GM12878 (cell line): ENCODE measurements around the gene ARHGEF7.

Experiments
- CBX5 ChIP-seq: sonication (generic); IDR thresholded peaks from 2 replicates; pipeline ENCODE4 v1.6.1; 2016; ENCODE audit warnings: low read depth, moderate library complexity, mild to moderate bottlenecking, inconsistent platforms
- EP300 ChIP-seq, 2 experiments: fragments of 150-350 bp in 1 of 2; IDR thresholded peaks; 2 replicates each; pipeline ENCODE4 v1.6.1; 2011 to 2012; ENCODE audit warnings: low read depth in 2 of 2, low read length in 2 of 2, borderline replicate concordance in 1 of 2, improper control_type of control experiment in 1 of 2, inconsistent platforms in 1 of 2; ENCODE audit not compliant: control insufficient read depth in 1 of 2
- MXI1 ChIP-seq: fragments of 150-350 bp; IDR thresholded peaks from 2 replicates; pipeline ENCODE4 v1.6.1; 2011; ENCODE audit warnings: low read depth, mild to moderate bottlenecking, inconsistent platforms, low read length, improper control_type of control experiment
- POLR2A ChIP-seq: IDR thresholded peaks from 2 replicates; pipeline ENCODE4 v1.6.1; 2011; ENCODE audit warnings: low read depth, mild to moderate bottlenecking, low read length
- POLR2AphosphoS5 ChIP-seq: IDR thresholded peaks from 2 replicates; pipeline ENCODE4 v1.6.1; 2011; ENCODE audit warnings: mild to moderate bottlenecking, low read length, inconsistent platforms
- RAD21 ChIP-seq: IDR thresholded peaks from 2 replicates; pipeline ENCODE4 v1.6.1; 2011; ENCODE audit warnings: mild to moderate bottlenecking, low read depth, low read length, moderate library complexity; ENCODE audit not compliant: insufficient read depth
- SREBF2 ChIP-seq: IDR thresholded peaks from 2 replicates; pipeline ENCODE4 v1.6.1; 2012; ENCODE audit warnings: mild to moderate bottlenecking, low read length
- TF ChIP-seq, protein P1 (sequence below), 3 experiments: IDR thresholded peaks in 2 of 3; conservative IDR thresholded peaks in 1 of 3; 2 replicates each; pipeline ENCODE4 v1.5.1; 2011; ENCODE audit warnings: low read depth in 3 of 3, low read length in 3 of 3, mild to moderate bottlenecking in 3 of 3, control low read depth in 2 of 3, moderate library complexity in 2 of 3, inconsistent platforms in 1 of 3, mixed read lengths in 1 of 3; ENCODE audit not compliant: control insufficient read depth in 2 of 3, insufficient read depth in 1 of 3; ENCODE audit errors: extremely low read depth in 1 of 3
- TF ChIP-seq, protein P2 (sequence below): IDR thresholded peaks from 2 replicates; pipeline ENCODE4 v1.6.1; 2012; ENCODE audit warnings: mild to moderate bottlenecking, low read depth, low read length
- TF ChIP-seq, protein P3 (sequence below): IDR thresholded peaks from 2 replicates; pipeline ENCODE4 v1.6.1; 2012; ENCODE audit warnings: low read depth, low read length, improper control_type of control experiment

DNA sequence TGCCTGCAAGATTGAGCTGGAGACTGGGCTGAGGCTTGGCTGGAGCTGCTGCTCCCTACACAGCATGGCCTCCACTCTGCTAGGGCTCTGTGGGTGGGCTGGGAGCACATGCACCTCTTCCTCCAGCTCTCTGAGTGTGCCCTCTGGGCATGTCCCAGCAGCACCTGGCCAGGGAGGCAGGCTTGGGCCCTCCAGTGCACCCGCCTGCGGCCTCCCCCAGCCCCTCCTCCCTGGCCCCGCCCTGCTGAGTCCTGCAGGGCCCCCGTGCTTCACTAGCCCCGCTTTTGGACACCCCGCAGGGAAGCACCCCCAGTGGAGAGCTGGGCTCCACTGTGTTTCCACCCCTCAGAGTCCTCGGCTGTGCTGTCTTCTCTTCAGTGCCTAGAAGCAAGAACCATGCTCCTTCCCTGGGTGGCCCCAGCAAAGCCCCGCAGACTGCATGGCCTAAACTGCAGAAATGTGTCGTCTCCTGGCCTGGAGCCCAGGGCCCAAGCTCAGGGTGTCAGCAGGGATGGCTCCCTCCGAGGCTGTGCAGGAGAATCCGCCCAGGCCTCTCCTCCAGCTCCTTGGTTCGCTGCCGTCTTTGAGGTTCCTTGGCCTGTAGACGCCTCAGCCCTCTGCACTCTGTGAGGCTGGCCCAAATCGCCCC, 200.4 kb downstream of the ARHGEF7 start:
- TF ChIP-seq POLR2AphosphoS5 = no peak
- no peak for TF ChIP-seq RAD21
- TF ChIP-seq, protein P1, sequence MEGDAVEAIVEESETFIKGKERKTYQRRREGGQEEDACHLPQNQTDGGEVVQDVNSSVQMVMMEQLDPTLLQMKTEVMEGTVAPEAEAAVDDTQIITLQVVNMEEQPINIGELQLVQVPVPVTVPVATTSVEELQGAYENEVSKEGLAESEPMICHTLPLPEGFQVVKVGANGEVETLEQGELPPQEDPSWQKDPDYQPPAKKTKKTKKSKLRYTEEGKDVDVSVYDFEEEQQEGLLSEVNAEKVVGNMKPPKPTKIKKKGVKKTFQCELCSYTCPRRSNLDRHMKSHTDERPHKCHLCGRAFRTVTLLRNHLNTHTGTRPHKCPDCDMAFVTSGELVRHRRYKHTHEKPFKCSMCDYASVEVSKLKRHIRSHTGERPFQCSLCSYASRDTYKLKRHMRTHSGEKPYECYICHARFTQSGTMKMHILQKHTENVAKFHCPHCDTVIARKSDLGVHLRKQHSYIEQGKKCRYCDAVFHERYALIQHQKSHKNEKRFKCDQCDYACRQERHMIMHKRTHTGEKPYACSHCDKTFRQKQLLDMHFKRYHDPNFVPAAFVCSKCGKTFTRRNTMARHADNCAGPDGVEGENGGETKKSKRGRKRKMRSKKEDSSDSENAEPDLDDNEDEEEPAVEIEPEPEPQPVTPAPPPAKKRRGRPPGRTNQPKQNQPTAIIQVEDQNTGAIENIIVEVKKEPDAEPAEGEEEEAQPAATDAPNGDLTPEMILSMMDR (IDR thresholded peaks at IDR 0.05 in 2 of 3, conservative IDR thresholded peaks at IDR 0.05 in 1 of 3; ENCODE audit: control insufficient read depth in 2 of 3, extremely low read depth in 1 of 3, insufficient read depth in 1 of 3, low read depth in 3 of 3, low read length in 3 of 3) = no peak
- TF ChIP-seq MXI1 = no peak
- no peak for TF ChIP-seq CBX5
- no peak for TF ChIP-seq EP300 (IDR thresholded peaks at IDR 0.05; ENCODE audit: borderline replicate concordance in 1 of 2, control insufficient read depth in 1 of 2, low read depth in 2 of 2, low read length in 2 of 2)
- no peak for TF ChIP-seq POLR2A
- no peak for TF ChIP-seq SREBF2
- TF ChIP-seq, protein P2, sequence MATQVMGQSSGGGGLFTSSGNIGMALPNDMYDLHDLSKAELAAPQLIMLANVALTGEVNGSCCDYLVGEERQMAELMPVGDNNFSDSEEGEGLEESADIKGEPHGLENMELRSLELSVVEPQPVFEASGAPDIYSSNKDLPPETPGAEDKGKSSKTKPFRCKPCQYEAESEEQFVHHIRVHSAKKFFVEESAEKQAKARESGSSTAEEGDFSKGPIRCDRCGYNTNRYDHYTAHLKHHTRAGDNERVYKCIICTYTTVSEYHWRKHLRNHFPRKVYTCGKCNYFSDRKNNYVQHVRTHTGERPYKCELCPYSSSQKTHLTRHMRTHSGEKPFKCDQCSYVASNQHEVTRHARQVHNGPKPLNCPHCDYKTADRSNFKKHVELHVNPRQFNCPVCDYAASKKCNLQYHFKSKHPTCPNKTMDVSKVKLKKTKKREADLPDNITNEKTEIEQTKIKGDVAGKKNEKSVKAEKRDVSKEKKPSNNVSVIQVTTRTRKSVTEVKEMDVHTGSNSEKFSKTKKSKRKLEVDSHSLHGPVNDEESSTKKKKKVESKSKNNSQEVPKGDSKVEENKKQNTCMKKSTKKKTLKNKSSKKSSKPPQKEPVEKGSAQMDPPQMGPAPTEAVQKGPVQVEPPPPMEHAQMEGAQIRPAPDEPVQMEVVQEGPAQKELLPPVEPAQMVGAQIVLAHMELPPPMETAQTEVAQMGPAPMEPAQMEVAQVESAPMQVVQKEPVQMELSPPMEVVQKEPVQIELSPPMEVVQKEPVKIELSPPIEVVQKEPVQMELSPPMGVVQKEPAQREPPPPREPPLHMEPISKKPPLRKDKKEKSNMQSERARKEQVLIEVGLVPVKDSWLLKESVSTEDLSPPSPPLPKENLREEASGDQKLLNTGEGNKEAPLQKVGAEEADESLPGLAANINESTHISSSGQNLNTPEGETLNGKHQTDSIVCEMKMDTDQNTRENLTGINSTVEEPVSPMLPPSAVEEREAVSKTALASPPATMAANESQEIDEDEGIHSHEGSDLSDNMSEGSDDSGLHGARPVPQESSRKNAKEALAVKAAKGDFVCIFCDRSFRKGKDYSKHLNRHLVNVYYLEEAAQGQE = no peak
- TF ChIP-seq, protein P3, sequence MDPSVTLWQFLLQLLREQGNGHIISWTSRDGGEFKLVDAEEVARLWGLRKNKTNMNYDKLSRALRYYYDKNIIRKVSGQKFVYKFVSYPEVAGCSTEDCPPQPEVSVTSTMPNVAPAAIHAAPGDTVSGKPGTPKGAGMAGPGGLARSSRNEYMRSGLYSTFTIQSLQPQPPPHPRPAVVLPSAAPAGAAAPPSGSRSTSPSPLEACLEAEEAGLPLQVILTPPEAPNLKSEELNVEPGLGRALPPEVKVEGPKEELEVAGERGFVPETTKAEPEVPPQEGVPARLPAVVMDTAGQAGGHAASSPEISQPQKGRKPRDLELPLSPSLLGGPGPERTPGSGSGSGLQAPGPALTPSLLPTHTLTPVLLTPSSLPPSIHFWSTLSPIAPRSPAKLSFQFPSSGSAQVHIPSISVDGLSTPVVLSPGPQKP = no peak
